ENCODE measurements around the gene RGS12.

GRCh38 chr4:3308691-3309090 is 15.9 kb downstream of the RGS12 start:
- TF ChIP-seq, protein P1, sequence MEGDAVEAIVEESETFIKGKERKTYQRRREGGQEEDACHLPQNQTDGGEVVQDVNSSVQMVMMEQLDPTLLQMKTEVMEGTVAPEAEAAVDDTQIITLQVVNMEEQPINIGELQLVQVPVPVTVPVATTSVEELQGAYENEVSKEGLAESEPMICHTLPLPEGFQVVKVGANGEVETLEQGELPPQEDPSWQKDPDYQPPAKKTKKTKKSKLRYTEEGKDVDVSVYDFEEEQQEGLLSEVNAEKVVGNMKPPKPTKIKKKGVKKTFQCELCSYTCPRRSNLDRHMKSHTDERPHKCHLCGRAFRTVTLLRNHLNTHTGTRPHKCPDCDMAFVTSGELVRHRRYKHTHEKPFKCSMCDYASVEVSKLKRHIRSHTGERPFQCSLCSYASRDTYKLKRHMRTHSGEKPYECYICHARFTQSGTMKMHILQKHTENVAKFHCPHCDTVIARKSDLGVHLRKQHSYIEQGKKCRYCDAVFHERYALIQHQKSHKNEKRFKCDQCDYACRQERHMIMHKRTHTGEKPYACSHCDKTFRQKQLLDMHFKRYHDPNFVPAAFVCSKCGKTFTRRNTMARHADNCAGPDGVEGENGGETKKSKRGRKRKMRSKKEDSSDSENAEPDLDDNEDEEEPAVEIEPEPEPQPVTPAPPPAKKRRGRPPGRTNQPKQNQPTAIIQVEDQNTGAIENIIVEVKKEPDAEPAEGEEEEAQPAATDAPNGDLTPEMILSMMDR (conservative IDR thresholded peaks at IDR 0.05; ENCODE audit: low read depth in 2 of 2), result no peak
- TF ChIP-seq JUNB (IDR thresholded peaks at IDR 0.05; ENCODE audit: unreplicated experiment) (no peak), POLR2AphosphoS5 (IDR thresholded peaks at IDR 0.05; ENCODE audit: low read depth) (no peak), EZH2 (IDR thresholded peaks at IDR 0.05; ENCODE audit: low read depth, unreplicated experiment) (no peak), ZNF331 (CRISPR knock-in tag; IDR thresholded peaks at IDR 0.05; ENCODE audit: low read depth) (no peak), CREB1 (CRISPR knock-in tag; IDR thresholded peaks at IDR 0.05; ENCODE audit: low read depth) (no peak), EZH2phosphoT487 (IDR thresholded peaks at IDR 0.05; ENCODE audit: unreplicated experiment) (no peak), REST (IDR thresholded peaks at IDR 0.05; ENCODE audit: unreplicated experiment) (no peak), STAT1 (IDR thresholded peaks at IDR 0.05; ENCODE audit: unreplicated experiment) (no peak), ZNF114 (CRISPR knock-in tag; IDR thresholded peaks at IDR 0.05) (no peak)
- TF ChIP-seq, protein P2, sequence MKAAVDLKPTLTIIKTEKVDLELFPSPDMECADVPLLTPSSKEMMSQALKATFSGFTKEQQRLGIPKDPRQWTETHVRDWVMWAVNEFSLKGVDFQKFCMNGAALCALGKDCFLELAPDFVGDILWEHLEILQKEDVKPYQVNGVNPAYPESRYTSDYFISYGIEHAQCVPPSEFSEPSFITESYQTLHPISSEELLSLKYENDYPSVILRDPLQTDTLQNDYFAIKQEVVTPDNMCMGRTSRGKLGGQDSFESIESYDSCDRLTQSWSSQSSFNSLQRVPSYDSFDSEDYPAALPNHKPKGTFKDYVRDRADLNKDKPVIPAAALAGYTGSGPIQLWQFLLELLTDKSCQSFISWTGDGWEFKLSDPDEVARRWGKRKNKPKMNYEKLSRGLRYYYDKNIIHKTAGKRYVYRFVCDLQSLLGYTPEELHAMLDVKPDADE (IDR thresholded peaks at IDR 0.05), result no peak

Data from GM23338 (cell line).